GM12875 (cell line): ENCODE data around the gene HSD11B2.
A peak's percentile ranks its signal among the peaks of the same experiment; 100 is the strongest.

ENCODE experiments used
- H3K4me3 ChIP-seq: one replicate; pipeline ENCODE4 v1.5.1; 2011; ENCODE audit warnings: low read depth, low read length, control low read depth
- CTCF ChIP-seq: IDR thresholded peaks from 2 replicates; pipeline ENCODE4 v1.5.1; 2011; ENCODE audit warnings: low read depth, mild to moderate bottlenecking, control low read depth, inconsistent platforms, low read length, moderate library complexity, borderline replicate concordance; ENCODE audit not compliant: insufficient read depth

The HSD11B2 gene

DNA sequence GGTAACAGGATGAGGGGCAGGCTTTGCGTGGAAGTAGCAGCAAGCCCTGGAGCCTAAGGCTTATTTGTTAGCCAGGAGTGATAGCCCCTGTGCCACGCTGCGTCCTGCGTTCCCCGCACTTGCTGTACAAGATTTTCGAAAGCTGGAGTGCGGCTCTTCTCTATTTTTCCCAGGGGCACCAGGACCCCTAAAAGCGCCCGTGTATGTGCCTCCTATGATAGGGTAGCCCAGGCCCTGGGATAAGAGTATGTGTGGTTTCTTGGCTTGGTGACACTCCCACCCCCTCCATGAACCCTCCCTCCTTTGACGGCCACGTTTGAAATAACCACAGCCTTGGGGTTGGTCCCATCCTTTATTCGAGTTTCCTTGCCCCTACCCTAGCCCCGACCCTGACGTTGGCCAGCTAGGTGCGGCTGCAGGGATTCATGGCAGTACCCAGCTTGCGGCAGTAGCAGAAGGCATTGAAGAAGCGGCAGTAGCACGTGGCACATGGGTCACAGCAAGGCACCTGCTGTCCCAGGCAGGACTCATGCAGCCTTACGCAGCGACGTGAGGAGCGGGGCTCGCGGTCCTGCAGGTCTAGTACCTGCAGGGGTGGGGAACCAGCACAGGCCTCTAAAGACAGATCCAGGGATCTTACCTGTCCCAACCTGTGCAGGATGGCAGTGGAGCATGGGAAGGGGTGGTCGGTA, 51.5 kb downstream of the HSD11B2 start:
- peak overlapping the region; percentile 67 for H3K4me3 ChIP-seq
- TF ChIP-seq CTCF: no peak

DNA sequence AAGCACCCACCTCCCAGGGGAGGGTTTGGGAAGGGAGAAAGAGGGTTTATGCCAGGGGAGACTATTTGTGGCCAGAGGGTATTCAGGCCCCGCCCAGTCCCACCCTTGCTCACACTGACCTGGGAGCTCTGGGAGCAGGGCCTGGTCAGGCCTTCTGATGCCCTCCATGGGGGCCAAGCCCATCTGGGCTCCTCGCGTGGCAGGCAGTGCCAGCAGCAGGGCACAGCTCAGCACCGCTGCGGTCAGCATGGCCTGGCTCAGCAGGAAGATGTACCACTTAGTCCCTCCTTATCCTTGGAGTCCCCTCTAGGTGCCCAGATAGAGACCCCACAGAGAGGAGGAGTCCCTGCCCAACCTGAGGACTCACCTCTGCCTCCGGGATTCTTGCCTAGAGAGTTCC, 52.2 kb downstream of the HSD11B2 start, which contains the start of gene AGRP:
Gene AGRP, minus strand, starts transcription at position 398 of the 400 bp plus-strand sequence. Its CDS starts 149 bp downstream, at position 249.
- H3K4me3 ChIP-seq: no peak within 1 kb of the TSS
- no peak for TF ChIP-seq CTCF

- TF ChIP-seq CTCF: no peak
- no peak overlapping the region for H3K4me3 ChIP-seq
Observed at GRCh38 chr16:67483731-67484525, 53.0 kb downstream of the HSD11B2 start.

DNA sequence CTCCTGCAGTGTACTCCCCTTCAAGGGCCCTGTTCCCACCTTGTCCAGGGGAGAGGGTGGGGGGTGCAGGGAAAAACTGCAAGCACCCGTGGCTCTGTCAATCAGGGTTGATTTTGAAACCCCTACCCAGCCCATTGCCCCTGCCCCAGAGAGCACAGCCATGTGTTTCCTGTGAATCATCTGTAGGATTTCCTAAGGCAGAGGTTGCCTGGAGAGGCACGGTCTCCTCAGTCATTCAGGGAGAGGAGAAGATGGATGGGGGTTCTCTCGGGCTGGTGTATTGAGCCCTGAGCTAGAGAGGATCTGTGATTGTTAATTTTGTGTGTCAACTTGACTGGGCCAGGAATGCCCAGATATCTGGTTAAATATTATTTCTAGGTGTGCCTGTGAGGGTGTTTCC, 55.9 kb downstream of the HSD11B2 start:
- no peak for TF ChIP-seq CTCF
- no peak overlapping the region for H3K4me3 ChIP-seq
